ENCODE results near the gene RECQL5.

DNA sequence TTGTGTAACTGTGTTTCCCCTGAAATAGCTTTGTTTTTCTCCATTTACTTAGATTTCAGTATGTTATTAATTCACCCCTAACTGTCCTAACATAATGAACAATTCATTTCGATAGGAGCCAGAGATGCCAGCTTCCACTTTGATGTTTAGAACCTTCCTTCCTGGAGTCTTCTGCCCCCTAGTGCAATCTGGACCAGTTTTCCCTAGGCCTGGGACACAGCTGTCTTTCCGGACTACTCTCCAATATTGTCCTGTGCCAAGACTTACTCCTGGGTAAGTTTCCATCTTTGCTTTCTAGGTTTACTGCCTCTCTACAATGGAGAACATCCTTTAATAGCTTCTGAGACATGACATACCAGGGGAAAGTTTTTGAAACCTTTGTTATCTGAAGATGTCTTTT, 12.8 kb downstream of the RECQL5 start:
- no peak for TF ChIP-seq POLR2A (IDR thresholded peaks at IDR 0.05)
- TF ChIP-seq, protein P1, sequence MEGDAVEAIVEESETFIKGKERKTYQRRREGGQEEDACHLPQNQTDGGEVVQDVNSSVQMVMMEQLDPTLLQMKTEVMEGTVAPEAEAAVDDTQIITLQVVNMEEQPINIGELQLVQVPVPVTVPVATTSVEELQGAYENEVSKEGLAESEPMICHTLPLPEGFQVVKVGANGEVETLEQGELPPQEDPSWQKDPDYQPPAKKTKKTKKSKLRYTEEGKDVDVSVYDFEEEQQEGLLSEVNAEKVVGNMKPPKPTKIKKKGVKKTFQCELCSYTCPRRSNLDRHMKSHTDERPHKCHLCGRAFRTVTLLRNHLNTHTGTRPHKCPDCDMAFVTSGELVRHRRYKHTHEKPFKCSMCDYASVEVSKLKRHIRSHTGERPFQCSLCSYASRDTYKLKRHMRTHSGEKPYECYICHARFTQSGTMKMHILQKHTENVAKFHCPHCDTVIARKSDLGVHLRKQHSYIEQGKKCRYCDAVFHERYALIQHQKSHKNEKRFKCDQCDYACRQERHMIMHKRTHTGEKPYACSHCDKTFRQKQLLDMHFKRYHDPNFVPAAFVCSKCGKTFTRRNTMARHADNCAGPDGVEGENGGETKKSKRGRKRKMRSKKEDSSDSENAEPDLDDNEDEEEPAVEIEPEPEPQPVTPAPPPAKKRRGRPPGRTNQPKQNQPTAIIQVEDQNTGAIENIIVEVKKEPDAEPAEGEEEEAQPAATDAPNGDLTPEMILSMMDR (IDR thresholded peaks at IDR 0.05) = no peak
- TF ChIP-seq EP300 (IDR thresholded peaks at IDR 0.05) = no peak
